Neutrophil (primary cell): ENCODE data around the gene KCNQ1.

Experiments
- H3K27ac ChIP-seq: fragments of 200-600 bp; sonication (generic); 2 replicates; pipeline ENCODE4 v1.5.1; 2016; ENCODE audit warnings: mild to moderate bottlenecking, moderate library complexity
- H3K27me3 ChIP-seq: fragments of 200-600 bp; sonication (generic); 2 replicates; pipeline ENCODE4 v1.6.0; 2016; ENCODE audit warnings: mild to moderate bottlenecking
- H3K36me3 ChIP-seq: fragments of 200-600 bp; sonication (generic); 2 replicates; pipeline ENCODE4 v1.5.1; 2017
- H3K4me1 ChIP-seq, 2 experiments: fragments of 200-600 bp in 1 of 2; sonication (generic) in 1 of 2; 1 replicate in 1 of 2; 2 replicates in 1 of 2; pipeline versions ENCODE4 v1.5.1 to v1.6.1; 2013 to 2016; ENCODE audit warnings: low read depth in 1 of 2, low read length in 1 of 2, mild to moderate bottlenecking in 1 of 2, moderate library complexity in 1 of 2; ENCODE audit not compliant: control insufficient read depth in 1 of 2, insufficient read depth in 1 of 2
- H3K4me3 ChIP-seq, 2 experiments: fragments of 200-600 bp in 1 of 2; sonication (generic) in 1 of 2; 1 replicate in 1 of 2; 2 replicates in 1 of 2; pipeline ENCODE4 v1.5.1; 2013 to 2016; ENCODE audit warnings: low read depth in 1 of 2, low read length in 1 of 2, mild to moderate bottlenecking in 1 of 2, moderate library complexity in 1 of 2
- H3K9me3 ChIP-seq: fragments of 200-600 bp; sonication (generic); 2 replicates; pipeline ENCODE4 v1.5.1; 2016
- TF ChIP-seq, protein P1 (sequence below): fragments of 200-600 bp; sonication (generic); IDR thresholded peaks from 2 replicates; pipeline ENCODE4 v1.5.1; 2016; ENCODE audit warnings: antibody characterized with exemption

Gene KCNQ1

DNA sequence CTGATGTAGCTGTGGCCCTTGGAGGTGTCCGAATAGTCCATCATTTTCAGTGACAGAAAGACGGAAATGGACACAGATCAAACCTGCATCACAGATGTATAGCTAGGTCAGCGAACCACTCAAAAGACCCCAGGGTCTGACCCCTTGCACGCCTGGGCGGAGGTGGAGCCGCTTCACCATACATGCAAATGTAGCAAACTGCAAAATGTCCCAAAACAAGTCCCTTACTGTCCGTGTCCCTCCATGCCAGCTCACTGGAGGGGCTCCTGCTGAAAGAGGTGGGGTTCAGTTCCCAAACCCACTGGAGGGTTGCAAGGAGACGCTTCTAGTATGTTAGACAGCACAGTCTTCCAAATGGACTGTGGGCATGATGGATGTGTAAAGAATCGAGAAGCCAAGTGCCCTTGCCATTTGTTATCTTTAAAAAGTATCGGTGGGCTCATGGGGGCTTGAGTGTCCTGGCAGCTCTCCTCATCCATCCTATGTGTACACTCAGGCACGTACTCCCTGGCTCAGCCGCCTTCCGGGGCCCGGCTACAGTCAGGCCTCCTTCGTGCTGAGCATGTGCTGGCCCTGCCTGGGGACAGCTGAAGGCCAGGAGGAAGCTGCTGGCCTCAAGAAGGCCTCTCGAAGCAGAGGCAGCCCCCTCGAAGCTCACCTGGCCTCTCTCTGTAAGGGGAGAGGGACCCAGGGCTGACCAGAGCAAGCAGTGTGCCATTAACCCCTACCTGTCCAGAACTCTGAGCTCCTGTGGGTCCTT, 275.2 kb downstream of the KCNQ1 start:
- Histone ChIP-seq H3K4me3 (no peak overlapping the region), H3K27me3 (no peaks in the 10 kb centered on the region), H3K4me1 (no peaks in the 10 kb centered on the region), H3K9me3 (no peaks in the 10 kb centered on the region), H3K27ac (no peak overlapping the region), H3K36me3 (no peaks in the 10 kb centered on the region)
- TF ChIP-seq, protein P1, sequence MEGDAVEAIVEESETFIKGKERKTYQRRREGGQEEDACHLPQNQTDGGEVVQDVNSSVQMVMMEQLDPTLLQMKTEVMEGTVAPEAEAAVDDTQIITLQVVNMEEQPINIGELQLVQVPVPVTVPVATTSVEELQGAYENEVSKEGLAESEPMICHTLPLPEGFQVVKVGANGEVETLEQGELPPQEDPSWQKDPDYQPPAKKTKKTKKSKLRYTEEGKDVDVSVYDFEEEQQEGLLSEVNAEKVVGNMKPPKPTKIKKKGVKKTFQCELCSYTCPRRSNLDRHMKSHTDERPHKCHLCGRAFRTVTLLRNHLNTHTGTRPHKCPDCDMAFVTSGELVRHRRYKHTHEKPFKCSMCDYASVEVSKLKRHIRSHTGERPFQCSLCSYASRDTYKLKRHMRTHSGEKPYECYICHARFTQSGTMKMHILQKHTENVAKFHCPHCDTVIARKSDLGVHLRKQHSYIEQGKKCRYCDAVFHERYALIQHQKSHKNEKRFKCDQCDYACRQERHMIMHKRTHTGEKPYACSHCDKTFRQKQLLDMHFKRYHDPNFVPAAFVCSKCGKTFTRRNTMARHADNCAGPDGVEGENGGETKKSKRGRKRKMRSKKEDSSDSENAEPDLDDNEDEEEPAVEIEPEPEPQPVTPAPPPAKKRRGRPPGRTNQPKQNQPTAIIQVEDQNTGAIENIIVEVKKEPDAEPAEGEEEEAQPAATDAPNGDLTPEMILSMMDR = no peak

DNA sequence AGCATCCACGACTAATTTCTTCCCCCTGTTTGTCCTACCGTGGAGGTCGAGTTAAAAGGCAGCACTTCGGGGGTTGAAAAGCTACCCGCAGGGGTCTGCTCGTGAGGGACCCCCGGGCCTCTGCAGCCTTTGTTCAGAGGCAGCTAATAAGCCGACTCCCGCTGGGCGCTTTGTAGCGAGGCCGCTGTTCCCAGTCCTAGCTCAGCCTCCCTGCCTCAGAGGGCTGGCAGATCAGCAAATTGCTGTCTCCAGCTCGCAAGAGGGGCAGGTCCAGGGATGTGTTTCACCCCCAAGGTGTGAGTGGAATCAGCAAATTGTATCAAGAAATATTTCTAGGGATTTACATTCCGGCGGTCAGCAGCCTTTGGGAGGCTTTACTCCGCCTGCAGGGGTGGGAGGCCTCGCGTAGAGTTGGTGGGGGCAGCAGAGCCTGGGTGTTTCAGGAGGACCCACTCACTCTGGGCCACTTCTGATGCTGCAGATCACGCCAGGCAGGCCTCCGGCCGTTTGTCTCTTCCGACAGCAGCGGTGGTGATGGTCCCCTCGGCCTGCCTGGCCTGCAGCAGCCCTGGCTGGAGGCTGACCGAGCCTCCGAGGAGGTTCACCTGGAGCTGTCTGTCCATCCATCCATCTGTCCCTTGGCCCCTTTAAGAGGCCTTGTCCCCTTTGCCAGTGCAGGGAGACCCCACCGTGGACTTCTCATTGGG, 276.6 kb downstream of the KCNQ1 start:
- Histone ChIP-seq H3K27me3 (no peaks in the 10 kb centered on the region), H3K9me3 (no peaks in the 10 kb centered on the region), H3K36me3 (no peaks in the 10 kb centered on the region), H3K4me3 (no peak overlapping the region), H3K4me1 (no peaks in the 10 kb centered on the region), H3K27ac (no peak overlapping the region)
- TF ChIP-seq, protein P1 = no peak

DNA sequence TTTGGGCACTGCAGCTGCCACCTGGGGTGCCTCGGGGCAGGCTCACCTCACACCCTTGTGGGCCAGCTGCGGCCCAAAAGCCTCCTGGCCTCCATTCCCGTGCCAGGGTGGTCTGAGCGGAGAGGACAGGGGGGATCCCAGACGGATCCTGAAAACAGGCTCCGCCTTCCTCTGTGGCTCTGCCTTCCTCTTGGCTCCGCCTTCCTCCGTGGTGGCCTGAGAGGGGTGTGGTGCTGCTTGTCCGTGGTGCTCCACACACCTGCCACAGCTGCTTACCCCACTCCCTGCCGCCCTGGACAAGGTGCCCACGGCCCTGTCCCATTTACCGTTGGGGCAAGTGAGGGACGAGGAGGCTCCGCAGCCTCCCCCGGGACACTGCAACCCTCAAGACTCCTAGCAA, 278.1 kb downstream of the KCNQ1 start:
- H3K4me1 ChIP-seq = no peaks in the 10 kb centered on the region
- no peaks in the 10 kb centered on the region for H3K27me3 ChIP-seq
- TF ChIP-seq, protein P1 = no peak
- no peaks in the 10 kb centered on the region for H3K9me3 ChIP-seq
- H3K27ac ChIP-seq = no peak overlapping the region
- no peaks in the 10 kb centered on the region for H3K36me3 ChIP-seq
- H3K4me3 ChIP-seq = no peak overlapping the region

DNA sequence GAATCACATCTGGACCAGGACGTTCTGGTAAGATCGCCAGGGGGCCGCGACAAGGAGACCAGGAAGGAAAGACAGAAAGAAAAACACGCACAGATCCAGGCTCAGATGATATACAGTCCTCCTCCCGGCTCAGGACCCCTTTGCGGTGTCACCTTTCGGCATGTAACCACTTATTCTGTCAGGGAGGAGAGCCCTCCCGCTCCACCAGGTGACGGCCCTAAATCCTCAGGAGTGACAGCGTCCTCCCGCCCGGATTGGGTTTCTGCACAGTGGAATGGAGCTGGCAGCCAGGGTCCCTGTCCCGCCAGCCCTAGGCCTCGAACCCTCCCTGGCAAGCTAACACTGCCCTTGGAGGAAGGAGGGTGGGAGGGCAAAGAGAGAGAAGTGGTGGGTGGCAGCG, 279.3 kb downstream of the KCNQ1 start:
- Histone ChIP-seq H3K4me1 (no peaks in the 10 kb centered on the region), H3K4me3 (no peak overlapping the region), H3K36me3 (no peaks in the 10 kb centered on the region), H3K27me3 (no peaks in the 10 kb centered on the region), H3K27ac (no peak overlapping the region), H3K9me3 (no peaks in the 10 kb centered on the region)
- TF ChIP-seq, protein P1 = no peak

DNA sequence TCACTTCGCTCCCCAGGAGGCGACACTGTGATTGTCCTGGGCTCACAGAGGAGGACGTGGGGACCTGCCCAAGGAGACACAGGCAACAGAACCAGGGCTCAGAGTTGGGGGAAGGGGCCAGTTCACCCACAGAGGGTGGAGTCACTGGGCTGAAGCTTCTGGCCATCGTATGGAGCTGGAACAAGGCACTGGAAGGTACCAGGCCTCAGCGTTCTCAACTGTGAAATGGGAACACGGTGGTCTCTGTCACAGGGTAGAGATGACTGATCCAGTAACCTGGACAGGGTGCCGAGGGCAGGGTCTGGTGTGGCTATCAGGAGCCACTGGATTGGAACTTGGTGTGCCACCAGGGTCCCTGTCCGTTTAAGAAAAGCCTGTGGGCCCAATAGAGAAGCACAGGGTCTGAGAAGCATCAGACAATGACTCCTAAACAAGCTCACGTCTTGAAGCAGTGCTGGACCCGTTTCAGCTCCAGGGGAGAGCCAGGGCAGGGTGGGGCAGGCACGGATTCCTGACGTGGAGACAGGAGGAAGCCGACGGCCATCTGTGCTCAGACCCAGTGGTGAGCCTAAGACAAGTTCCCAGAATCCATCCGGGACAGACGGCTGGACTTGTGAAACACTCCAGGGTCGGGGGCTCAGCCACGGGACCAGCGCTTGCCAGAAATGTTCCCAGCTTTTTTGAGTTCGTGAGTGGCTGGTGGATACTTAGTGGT, 280.0 kb downstream of the KCNQ1 start:
- H3K27me3 ChIP-seq = no peaks in the 10 kb centered on the region
- TF ChIP-seq, protein P1 = no peak
- no peaks in the 10 kb centered on the region for H3K36me3 ChIP-seq
- H3K27ac ChIP-seq = no peak overlapping the region
- no peaks in the 10 kb centered on the region for H3K9me3 ChIP-seq
- H3K4me3 ChIP-seq = no peak overlapping the region
- no peaks in the 10 kb centered on the region for H3K4me1 ChIP-seq
